GM19023 (cell line): ENCODE measurements around the gene CCDC134.

Experiments
- ATAC-seq: cut with Tn5 transposase; IDR thresholded peaks from one replicate; pipeline ENCODE4 v1.9.1; 2021; ENCODE audit warnings: mild to moderate bottlenecking, moderate library complexity; ENCODE audit not compliant: unreplicated experiment

Gene CCDC134

GRCh38 chr22:41875531-41876270, 75.2 kb downstream of the CCDC134 start:
- ATAC-seq, result no peak
